Measurements from ENCODE around the gene ADAP1.

Gene ADAP1

GRCh38 chr7:991729-992656 is 37.5 kb upstream of the ADAP1 start:
- no peaks in the 10 kb centered on the region for H3K27me3 ChIP-seq
- DNase-seq, result no peak
- TF ChIP-seq CTCF (IDR thresholded peaks at IDR 0.05; ENCODE audit: low read depth, low read length), result no peak
- H3K9me3 ChIP-seq, result no peaks in the 10 kb centered on the region
- no peak overlapping the region for H3K4me3 ChIP-seq (ENCODE audit: low read depth, low read length)
- H3K4me1 ChIP-seq, result peaks cover 15% of the 10 kb centered on the region
- peaks cover 9% of the 10 kb centered on the region for H3K36me3 ChIP-seq

GRCh38 chr7:990933-991728 is 36.7 kb upstream of the ADAP1 start:
- no peak for TF ChIP-seq CTCF (IDR thresholded peaks at IDR 0.05; ENCODE audit: low read depth, low read length)
- Histone ChIP-seq H3K4me1 (peaks cover 18% of the 10 kb centered on the region), H3K36me3 (peaks cover 5% of the 10 kb centered on the region; the same call in 1 of the 2 replicates), H3K9me3 (no peaks in the 10 kb centered on the region), H3K27me3 (no peaks in the 10 kb centered on the region), H3K4me3 (ENCODE audit: low read depth, low read length) (no peak overlapping the region)
- DNase-seq, result no peak

- H3K27me3 ChIP-seq, result no peaks in the 10 kb centered on the region
- no peak for DNase-seq
- H3K9me3 ChIP-seq, result no peaks in the 10 kb centered on the region
- H3K4me3 ChIP-seq (ENCODE audit: low read depth, low read length), result no peak overlapping the region
- peaks cover 18% of the 10 kb centered on the region for H3K4me1 ChIP-seq
- TF ChIP-seq CTCF (IDR thresholded peaks at IDR 0.05; ENCODE audit: low read depth, low read length), result no peak
- H3K36me3 ChIP-seq, result no peaks in the 10 kb centered on the region
These were observed 36.0 kb upstream of the ADAP1 start for GRCh38 chr7:990352-990932.

GRCh38 chr7:988963-989529 is 34.6 kb upstream of the ADAP1 start:
- Histone ChIP-seq H3K4me1 (peaks cover 18% of the 10 kb centered on the region), H3K4me3 (ENCODE audit: low read depth, low read length) (peak overlapping the region; percentile 28; the same call in 1 of the 2 replicates), H3K9me3 (no peaks in the 10 kb centered on the region), H3K36me3 (no peaks in the 10 kb centered on the region), H3K27me3 (no peaks in the 10 kb centered on the region)
- DNase-seq, result peak; percentile 79
- no peak for TF ChIP-seq CTCF (IDR thresholded peaks at IDR 0.05; ENCODE audit: low read depth, low read length)

- TF ChIP-seq CTCF (IDR thresholded peaks at IDR 0.05; ENCODE audit: low read depth, low read length), result no peak
- no peaks in the 10 kb centered on the region for H3K36me3 ChIP-seq
- H3K27me3 ChIP-seq, result no peaks in the 10 kb centered on the region
- H3K4me3 ChIP-seq (ENCODE audit: low read depth, low read length), result peak overlapping the region; percentile 28
- DNase-seq, result peak; percentile 61
- peaks cover 17% of the 10 kb centered on the region for H3K4me1 ChIP-seq
- no peaks in the 10 kb centered on the region for H3K9me3 ChIP-seq
These were observed 34.0 kb upstream of the ADAP1 start for GRCh38 chr7:988426-988911.
